GM23338 (cell line): ENCODE data around the gene TNK2. TPM values are rescaled to one million over a fixed set of nuclear protein-coding genes. Genes with fewer than 3 reads are reported as not detected.
A peak's percentile ranks its signal among the peaks of the same experiment; 100 is the strongest.

ENCODE experiments used
- ATAC-seq: fragments of 200-7000 bp; cut with Tn5 transposase; 3 replicates; pipeline ENCODE4 v1.9.1; 2020
- DNase-seq: peaks from one replicate; pipeline ENCODE4 v3.0.0-alpha.2; 2015; ENCODE audit warnings: low spot score
- H2AFZ ChIP-seq: fragments of 200-600 bp; sonication (generic); 2 replicates; pipeline ENCODE4 v1.8.0; 2016; ENCODE audit warnings: antibody characterized with exemption, mild to moderate bottlenecking, moderate library complexity
- H3F3A ChIP-seq: fragments of 200-600 bp; sonication (generic); replicated peaks from 2 replicates; pipeline ENCODE4 v1.8.0; 2017; ENCODE audit warnings: antibody characterized with exemption, mixed run types, low read depth
- H3K27ac ChIP-seq: fragments of 200-600 bp; sonication (generic); 2 replicates; pipeline ENCODE4 v1.6.1; 2016; ENCODE audit warnings: low read depth
- H3K27me3 ChIP-seq: fragments of 200-600 bp; sonication (generic); 2 replicates; pipeline ENCODE4 v1.8.0; 2016; ENCODE audit warnings: mild to moderate bottlenecking, mixed run types, moderate library complexity; ENCODE audit not compliant: insufficient read depth
- H3K36me3 ChIP-seq: fragments of 200-600 bp; sonication (generic); 2 replicates; pipeline ENCODE4 v1.8.0; 2016; ENCODE audit warnings: mild to moderate bottlenecking; ENCODE audit not compliant: insufficient read depth
- H3K4me1 ChIP-seq: fragments of 200-600 bp; sonication (generic); 2 replicates; pipeline ENCODE4 v1.8.0; 2016; ENCODE audit warnings: mild to moderate bottlenecking, moderate library complexity; ENCODE audit not compliant: insufficient read depth
- H3K4me2 ChIP-seq: fragments of 200-600 bp; sonication (generic); 2 replicates; pipeline ENCODE4 v1.7.1; 2017; ENCODE audit warnings: mixed run types
- H3K4me3 ChIP-seq: fragments of 200-600 bp; sonication (generic); 2 replicates; pipeline ENCODE4 v1.6.1; 2016; ENCODE audit warnings: mixed run types
- H3K79me2 ChIP-seq: fragments of 200-600 bp; sonication (generic); replicated peaks from 2 replicates; pipeline ENCODE4 v1.8.0; 2017; ENCODE audit warnings: mild to moderate bottlenecking; ENCODE audit not compliant: insufficient read depth
- H3K9me2 ChIP-seq: fragments of 200-600 bp; sonication (generic); 2 replicates; pipeline ENCODE4 v1.8.0; 2017; ENCODE audit not compliant: insufficient read depth
- H4K20me1 ChIP-seq: fragments of 200-600 bp; sonication (generic); replicated peaks from 2 replicates; pipeline ENCODE4 v1.8.0; 2017; ENCODE audit warnings: mild to moderate bottlenecking; ENCODE audit not compliant: insufficient read depth
- H3K27ac Mint-ChIP-seq: 2 replicates; pipeline ENCODE4 v1.8.0; 2020; ENCODE audit warnings: inconsistent platforms, mild to moderate bottlenecking, moderate library complexity, mixed read lengths
- H3K27me3 Mint-ChIP-seq: 3 replicates; pipeline ENCODE4 v1.8.0; 2022; ENCODE audit warnings: low read depth, mild to moderate bottlenecking, moderate library complexity, mixed read lengths, inconsistent platforms; ENCODE audit not compliant: insufficient read depth, poor library complexity
- H3K36me3 Mint-ChIP-seq: 3 replicates; pipeline ENCODE4 v1.8.0; 2021; ENCODE audit warnings: low read depth, mild to moderate bottlenecking, inconsistent platforms, moderate library complexity, mixed read lengths
- H3K4me1 Mint-ChIP-seq: 3 replicates; pipeline ENCODE4 v1.8.0; 2020; ENCODE audit warnings: mild to moderate bottlenecking, inconsistent platforms, mixed read lengths
- H3K4me3 Mint-ChIP-seq: 3 replicates; pipeline ENCODE4 v1.8.0; 2021; ENCODE audit warnings: moderate library complexity, mild to moderate bottlenecking, inconsistent platforms, mixed read lengths
- H3K9me3 Mint-ChIP-seq: 3 replicates; pipeline ENCODE4 v1.8.0; 2020; ENCODE audit warnings: moderate library complexity, mild to moderate bottlenecking, inconsistent platforms, mixed read lengths
- EZH2 ChIP-seq: fragments of 200-600 bp; sonication (generic); IDR thresholded peaks from one replicate; pipeline ENCODE4 v1.8.0; 2017; ENCODE audit warnings: antibody characterized with exemption, mild to moderate bottlenecking, low read depth; ENCODE audit not compliant: unreplicated experiment
- EZH2phosphoT487 ChIP-seq: fragments of 200-600 bp; sonication (generic); IDR thresholded peaks from one replicate; pipeline ENCODE4 v1.8.1; 2018; ENCODE audit warnings: antibody characterized with exemption; ENCODE audit not compliant: unreplicated experiment
- JUNB ChIP-seq: IDR thresholded peaks from one replicate; pipeline ENCODE4 v1.6.1; 2016; ENCODE audit warnings: antibody characterized with exemption; ENCODE audit not compliant: unreplicated experiment
- NANOG ChIP-seq: IDR thresholded peaks from 2 replicates; pipeline ENCODE4 v1.6.1; 2016; ENCODE audit warnings: antibody characterized with exemption, borderline replicate concordance
- STAT1 ChIP-seq: IDR thresholded peaks from one replicate; pipeline ENCODE4 v1.6.1; 2016; ENCODE audit warnings: antibody characterized with exemption; ENCODE audit not compliant: unreplicated experiment
- ZNF114 ChIP-seq: fragments of 250-450 bp; sonication (Bioruptor Pico); IDR thresholded peaks from 2 replicates; pipeline ENCODE4 v1.5.0; 2020; ENCODE audit warnings: mild to moderate bottlenecking, moderate library complexity
- ZNF331 ChIP-seq: fragments of 250-450 bp; sonication (Bioruptor Pico); IDR thresholded peaks from 2 replicates; pipeline ENCODE4 v1.5.0; 2020; ENCODE audit warnings: low read depth, mild to moderate bottlenecking, moderate library complexity
- ZNF462 ChIP-seq: fragments of 250-450 bp; sonication (Bioruptor Pico); IDR thresholded peaks from 2 replicates; pipeline ENCODE4 v1.5.0; 2020; ENCODE audit warnings: mild to moderate bottlenecking, moderate library complexity
- polyA plus RNA-seq: library from polyadenylated mRNA; unstranded; fragments of >200 nt; fragmentation: Nextera tagmentation; extraction: Ambion mirVana; gene quantifications from 2 replicates; pipeline ENCODE4 v1.2.1, GENCODE V29; 2016
- total RNA-seq: library from RNA; depleted of rRNA; stranded (reverse); fragments of >200 nt; shearing (Covaris generic); gene quantifications from 2 replicates; pipeline ENCODE4 v1.2.3, GENCODE V29; 2014
- TF ChIP-seq, protein P1 (sequence below), 2 experiments: fragments of 200-600 bp in 1 of 2; sonication (generic) in 1 of 2; conservative IDR thresholded peaks; 2 replicates each; pipeline versions ENCODE4 v1.5.1 to v1.6.1; 2016 to 2017; ENCODE audit warnings: antibody characterized with exemption in 2 of 2, low read depth in 2 of 2, mild to moderate bottlenecking in 2 of 2, moderate library complexity in 1 of 2

Gene TNK2
- total and polyA plus RNA-seq, 2 experiments from 2014 or later, result 10.0 to 22.5 TPM

GRCh38 chr3:195911041-195911945 is 2.9 kb upstream of the TNK2 start:
- no peak overlapping the region for H3K4me3 ChIP-seq
- peaks cover 32% of the 10 kb centered on the region for H3K27me3 Mint-ChIP-seq
- H2AFZ ChIP-seq, result no peak overlapping the region; the same call in 1 of the 2 replicates
- no peaks in the 10 kb centered on the region for H3K9me3 Mint-ChIP-seq
- no peaks in the 10 kb centered on the region for H3K36me3 ChIP-seq
- peaks cover 17% of the 10 kb centered on the region for H3F3A ChIP-seq
- H3K27ac Mint-ChIP-seq, result no peak overlapping the region
- peaks cover 40% of the 10 kb centered on the region for H3K4me1 Mint-ChIP-seq
- no peaks in the 10 kb centered on the region for H3K36me3 Mint-ChIP-seq
- H3K4me3 Mint-ChIP-seq, result peak overlapping the region; percentile 80; the same call in 2 of the 3 replicates
- H3K79me2 ChIP-seq, result peaks cover 20% of the 10 kb centered on the region
- TF ChIP-seq STAT1 (no peak), EZH2 (no peak), EZH2phosphoT487 (no peak), ZNF114 (no peak), JUNB (no peak)
- TF ChIP-seq, protein P1, sequence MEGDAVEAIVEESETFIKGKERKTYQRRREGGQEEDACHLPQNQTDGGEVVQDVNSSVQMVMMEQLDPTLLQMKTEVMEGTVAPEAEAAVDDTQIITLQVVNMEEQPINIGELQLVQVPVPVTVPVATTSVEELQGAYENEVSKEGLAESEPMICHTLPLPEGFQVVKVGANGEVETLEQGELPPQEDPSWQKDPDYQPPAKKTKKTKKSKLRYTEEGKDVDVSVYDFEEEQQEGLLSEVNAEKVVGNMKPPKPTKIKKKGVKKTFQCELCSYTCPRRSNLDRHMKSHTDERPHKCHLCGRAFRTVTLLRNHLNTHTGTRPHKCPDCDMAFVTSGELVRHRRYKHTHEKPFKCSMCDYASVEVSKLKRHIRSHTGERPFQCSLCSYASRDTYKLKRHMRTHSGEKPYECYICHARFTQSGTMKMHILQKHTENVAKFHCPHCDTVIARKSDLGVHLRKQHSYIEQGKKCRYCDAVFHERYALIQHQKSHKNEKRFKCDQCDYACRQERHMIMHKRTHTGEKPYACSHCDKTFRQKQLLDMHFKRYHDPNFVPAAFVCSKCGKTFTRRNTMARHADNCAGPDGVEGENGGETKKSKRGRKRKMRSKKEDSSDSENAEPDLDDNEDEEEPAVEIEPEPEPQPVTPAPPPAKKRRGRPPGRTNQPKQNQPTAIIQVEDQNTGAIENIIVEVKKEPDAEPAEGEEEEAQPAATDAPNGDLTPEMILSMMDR (conservative IDR thresholded peaks at IDR 0.05; ENCODE audit: low read depth in 2 of 2), result no peak
- ATAC-seq (no peak), DNase-seq (no peak)
- 0 out of 2 replicates have a peak overlapping the region, but pooled peaks have one; percentile 90 for H3K4me2 ChIP-seq
- peaks cover 17% of the 10 kb centered on the region for H4K20me1 ChIP-seq
- H3K27me3 ChIP-seq, result peaks cover 5% of the 10 kb centered on the region; the same call in 1 of the 2 replicates
- H3K9me2 ChIP-seq, result no peaks in the 10 kb centered on the region
- H3K27ac ChIP-seq, result no peak overlapping the region
- peaks cover 28% of the 10 kb centered on the region for H3K4me1 ChIP-seq

DNA sequence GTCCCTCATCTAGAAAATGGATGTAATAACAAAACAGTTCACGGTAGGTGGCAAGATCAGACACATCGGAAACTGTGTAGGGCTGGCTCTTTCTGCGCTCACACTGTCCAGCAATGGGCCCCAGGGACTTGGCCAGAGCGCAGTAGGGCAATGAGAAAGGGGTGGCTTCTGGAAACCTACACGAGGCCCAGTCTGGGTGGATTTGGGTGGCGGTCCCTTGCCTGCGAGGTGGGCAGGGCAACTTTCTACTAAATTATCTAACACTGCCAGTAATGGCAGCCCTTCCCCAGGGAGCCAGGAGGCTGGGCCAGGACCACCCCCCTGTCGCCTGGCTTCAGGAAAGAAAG is 2.1 kb upstream of the TNK2 start:
- H3K27me3 Mint-ChIP-seq, result peaks cover 29% of the 10 kb centered on the region
- H3K9me3 Mint-ChIP-seq, result no peaks in the 10 kb centered on the region
- H3K9me2 ChIP-seq, result no peaks in the 10 kb centered on the region
- H3K4me1 Mint-ChIP-seq, result peaks cover 42% of the 10 kb centered on the region
- no peaks in the 10 kb centered on the region for H3K36me3 Mint-ChIP-seq
- H4K20me1 ChIP-seq, result peaks cover 20% of the 10 kb centered on the region
- H3F3A ChIP-seq, result peaks cover 17% of the 10 kb centered on the region
- peak overlapping the region; percentile 90 for H3K4me2 ChIP-seq
- H3K4me3 Mint-ChIP-seq, result peak overlapping the region; percentile 80
- H3K27ac Mint-ChIP-seq, result no peak overlapping the region
- DNase-seq, result no peak
- no peak for ATAC-seq
- H2AFZ ChIP-seq, result peak overlapping the region; percentile 99
- H3K4me1 ChIP-seq, result peaks cover 28% of the 10 kb centered on the region
- peak overlapping the region; percentile 86 for H3K4me3 ChIP-seq
- peaks cover 5% of the 10 kb centered on the region; the same call in 1 of the 2 replicates for H3K27me3 ChIP-seq
- H3K36me3 ChIP-seq, result no peaks in the 10 kb centered on the region
- H3K27ac ChIP-seq, result 0 out of 2 replicates have a peak overlapping the region, but pooled peaks have one; percentile 78
- peaks cover 29% of the 10 kb centered on the region for H3K79me2 ChIP-seq
- TF ChIP-seq STAT1 (no peak), ZNF462 (CRISPR knock-in tag) (no peak), JUNB (no peak), NANOG (no peak), ZNF331 (no peak), EZH2 (no peak)
- TF ChIP-seq, protein P1 (conservative IDR thresholded peaks at IDR 0.05; ENCODE audit: low read depth in 2 of 2), result no peak
